Measurements from ENCODE around the gene ENPP6. TPM values are rescaled to one million over a fixed set of nuclear protein-coding genes. Genes with fewer than 3 reads are reported as not detected.
"Not testable (repeated sequence)": the region's sequence is repeated elsewhere in the genome, so short reads cannot be mapped to it uniquely, and the experiment has no call there.

ENPP6 gene
- total RNA-seq, 1 donor from 2014 or later, result 0.60 TPM

DNA sequence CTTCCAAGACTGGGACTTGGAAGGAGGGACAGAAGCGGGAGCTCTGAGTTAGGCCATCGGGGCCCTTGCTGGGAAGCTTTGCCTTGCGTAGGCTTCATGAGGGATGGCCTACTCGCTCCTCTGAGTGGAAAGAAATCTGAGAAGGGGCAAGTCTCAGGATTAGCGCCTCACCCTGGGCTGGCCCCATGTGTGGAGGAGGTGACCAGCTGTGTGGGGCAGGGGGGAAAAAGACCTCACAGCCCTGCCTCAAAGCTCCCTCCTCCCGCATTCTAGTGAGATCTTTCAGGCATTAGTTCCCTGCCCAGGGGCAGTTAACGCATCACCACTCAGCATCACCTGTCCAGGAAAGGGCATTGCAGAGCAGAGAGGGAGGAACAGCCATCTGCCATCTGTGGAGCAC, 156.1 kb downstream of the ENPP6 start:
- no peak for DNase-seq (ENCODE audit: low spot score)

- no peak for DNase-seq (ENCODE audit: low spot score)
Observed at GRCh38 chr4:184059099-184059498, 158.6 kb downstream of the ENPP6 start.

DNA sequence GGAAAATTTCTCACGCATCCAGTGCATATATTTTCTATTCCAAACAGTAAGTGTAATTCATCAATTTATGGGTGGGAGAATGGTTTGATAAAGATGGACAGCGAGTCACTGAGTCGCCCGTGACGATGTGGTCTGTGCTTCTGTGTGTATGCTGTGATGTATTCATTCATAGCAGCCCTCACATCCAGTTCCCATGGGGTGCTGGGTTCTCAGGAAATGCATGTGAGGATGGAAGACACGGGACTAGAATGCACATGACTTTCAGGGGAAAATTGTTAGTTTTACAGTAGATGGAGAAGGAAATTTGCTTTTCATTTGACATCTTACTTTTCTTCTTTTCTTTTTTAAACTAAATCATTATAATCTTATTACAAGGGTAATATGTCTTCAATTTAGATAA, 159.6 kb downstream of the ENPP6 start:
- no peak for DNase-seq (ENCODE audit: low spot score)

- no peak for DNase-seq (ENCODE audit: low spot score)
Observed at GRCh38 chr4:184056877-184057276, 160.8 kb downstream of the ENPP6 start.

DNA sequence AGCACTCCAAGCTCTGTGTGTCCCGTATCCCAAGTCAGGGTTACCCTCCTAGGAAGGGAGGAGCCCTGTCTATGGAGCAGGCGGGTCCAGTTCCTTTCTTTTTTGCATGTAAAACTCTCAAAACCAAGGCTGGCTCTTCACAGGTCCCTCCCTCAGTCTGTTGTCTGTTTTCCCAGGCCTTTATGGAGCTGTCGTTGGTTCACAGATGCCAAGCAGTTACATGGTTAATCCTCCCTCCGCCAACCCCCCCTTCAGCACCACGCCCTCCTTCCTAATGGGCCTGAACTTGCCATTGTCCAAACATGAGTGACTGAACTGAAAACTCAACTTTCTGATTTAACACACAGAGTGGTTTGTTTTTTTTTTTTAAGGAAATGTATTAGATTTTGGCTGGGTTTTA, 164.2 kb downstream of the ENPP6 start:
- DNase-seq (ENCODE audit: low spot score), result no peak

DNA sequence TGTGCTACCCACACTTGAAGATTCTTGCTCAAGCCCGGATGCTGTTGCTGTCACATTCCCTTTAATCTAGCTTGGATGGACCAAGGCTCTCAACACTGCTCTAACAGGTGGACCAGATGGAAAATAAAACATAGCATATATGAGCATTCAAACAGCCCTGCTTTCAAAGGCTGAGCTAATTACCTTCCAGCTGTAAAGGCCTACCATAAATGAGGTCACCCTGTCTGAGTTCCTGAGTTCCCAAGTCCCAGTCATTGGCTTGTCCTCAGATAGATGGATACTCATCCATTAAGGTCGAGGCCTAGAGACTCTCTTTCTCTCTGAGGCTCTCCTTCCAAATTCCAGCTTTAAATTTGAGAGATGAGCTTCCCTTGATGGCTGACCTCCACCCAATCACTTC, 165.1 kb downstream of the ENPP6 start:
- DNase-seq (ENCODE audit: low spot score), result no peak

DNA sequence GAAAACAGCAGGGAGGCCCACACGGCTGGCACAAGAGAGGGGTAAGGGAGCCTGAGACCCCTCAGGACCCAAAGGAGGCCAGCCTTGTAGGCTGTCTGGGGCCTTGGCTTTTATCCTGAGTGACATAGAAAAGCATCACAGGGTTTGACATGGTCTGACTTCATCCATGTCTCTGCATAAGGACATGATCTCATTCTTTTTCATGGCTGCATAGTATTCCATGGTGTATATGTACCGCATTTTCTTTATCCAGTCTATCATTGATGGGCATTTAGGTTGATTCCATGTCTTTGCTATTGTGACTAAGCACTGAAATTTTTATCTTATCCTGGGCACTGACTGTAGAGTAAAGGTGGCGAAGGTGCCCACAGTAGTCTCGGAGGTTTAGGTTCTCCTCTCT, 166.4 kb downstream of the ENPP6 start:
- not testable (repeated sequence) for DNase-seq (ENCODE audit: low spot score)

- no peak for DNase-seq (ENCODE audit: low spot score)
Observed at GRCh38 chr4:184046148-184046547, 171.5 kb downstream of the ENPP6 start.

- no peak for DNase-seq (ENCODE audit: low spot score)
Observed at GRCh38 chr4:184041156-184041555, 176.5 kb downstream of the ENPP6 start.

- no peak for DNase-seq (ENCODE audit: low spot score)
Observed at GRCh38 chr4:184039963-184040383, 177.7 kb downstream of the ENPP6 start.
